D721Med (cell line): ENCODE results near the gene MB21D2.
"Not testable (repeated sequence)": the region's sequence is repeated elsewhere in the genome, so short reads cannot be mapped to it uniquely, and the experiment has no call there.

Experiments
- DNase-seq: peaks from one replicate; pipeline ENCODE4 v3.0.0; 2011; ENCODE audit warnings: low spot score; ENCODE audit not compliant: insufficient read length
- FAIRE-seq: peaks from 2 replicates; lab custom pipeline; 2011; peaks lifted over from hg19 to GRCh38; lab: Jason Lieb, UNC
- CTCF ChIP-seq: IDR thresholded peaks from 2 replicates; pipeline ENCODE4 v1.5.1; 2012; ENCODE audit warnings: mild to moderate bottlenecking, control low read depth; ENCODE audit not compliant: insufficient read depth; ENCODE audit errors: missing control alignments

MB21D2 gene

GRCh38 chr3:192778508-192778907 lies 139.1 kb downstream of the MB21D2 start:
- FAIRE-seq (no peak), DNase-seq (no peak)
- TF ChIP-seq CTCF, result no peak

- not testable (repeated sequence) for FAIRE-seq, DNase-seq
These were observed 143.3 kb downstream of the MB21D2 start for GRCh38 chr3:192774341-192774740.

- DNase-seq (no peak), FAIRE-seq (no peak)
- peak; percentile 46 for TF ChIP-seq CTCF
These were observed 145.3 kb downstream of the MB21D2 start for GRCh38 chr3:192772240-192772894.

- DNase-seq, result no peak
- FAIRE-seq, result no peak
These were observed 159.0 kb downstream of the MB21D2 start for GRCh38 chr3:192758654-192759053.

GRCh38 chr3:192751148-192751547 lies 166.5 kb downstream of the MB21D2 start:
- no peak for DNase-seq
- no peak for FAIRE-seq
- no peak for TF ChIP-seq CTCF

More at GRCh38 chr3:192758654-192759053, 159.0 kb downstream of the MB21D2 start:
- no peak for TF ChIP-seq CTCF

- no peak for TF ChIP-seq CTCF
- DNase-seq, result no peak
- FAIRE-seq, result no peak
These were observed 167.5 kb downstream of the MB21D2 start for GRCh38 chr3:192750201-192750600.

- no peak for TF ChIP-seq CTCF
- no peak for DNase-seq
- FAIRE-seq, result no peak
These were observed 169.9 kb downstream of the MB21D2 start for GRCh38 chr3:192747746-192748145.
